Activated CD4-positive, CD25-positive, alpha-beta regulatory T cell treated with anti-CD3 and anti-CD28 coated beads, Interleukin-2, amount 50 U/mL, for 16 hours (primary cell): ENCODE results near the gene GPT2.
A peak's percentile ranks its signal among the peaks of the same experiment; 100 is the strongest.
"Not testable (repeated sequence)": the region's sequence is repeated elsewhere in the genome, so short reads cannot be mapped to it uniquely, and the experiment has no call there.

Source experiments
- DNase-seq: peaks from one replicate; pipeline ENCODE4 v3.0.0-alpha.2; 2020; ENCODE audit warnings: low read depth, low spot score

Gene GPT2

DNA sequence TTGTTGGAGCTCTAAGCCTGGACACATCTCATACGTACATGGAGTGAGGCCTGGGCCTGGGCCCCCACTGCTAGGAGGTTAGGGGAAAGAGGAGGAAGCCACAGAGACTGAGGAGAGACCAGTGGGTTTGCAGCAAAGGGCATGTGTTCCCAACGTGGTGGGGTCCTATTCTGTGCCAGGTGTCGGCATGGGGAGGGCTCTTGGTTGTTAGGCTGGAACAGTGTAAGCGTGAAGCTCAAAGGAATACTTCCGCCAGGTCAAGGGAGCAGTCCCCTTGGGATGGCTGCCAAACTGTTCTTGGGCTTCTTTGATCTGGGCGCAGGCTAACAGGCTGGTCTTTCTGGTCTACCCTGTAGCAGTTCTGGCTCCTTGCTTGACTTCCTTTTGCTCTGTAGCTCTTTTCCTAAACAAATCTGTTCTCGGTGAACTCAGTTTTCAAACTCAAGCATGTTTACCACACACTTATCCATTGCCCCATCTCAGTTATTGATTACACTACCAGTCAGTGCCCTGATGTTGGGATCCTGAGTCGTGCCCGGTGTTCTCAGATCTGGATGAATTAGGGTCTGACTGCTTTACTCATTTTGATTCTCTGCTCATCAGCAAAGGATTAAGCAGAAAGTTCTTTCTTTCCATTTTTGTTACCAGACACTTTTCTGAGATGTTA, 36.4 kb downstream of the GPT2 start:
- DNase-seq = no peak

- DNase-seq = no peak
Observed at GRCh38 chr16:46922239-46922638, 38.1 kb downstream of the GPT2 start.

DNA sequence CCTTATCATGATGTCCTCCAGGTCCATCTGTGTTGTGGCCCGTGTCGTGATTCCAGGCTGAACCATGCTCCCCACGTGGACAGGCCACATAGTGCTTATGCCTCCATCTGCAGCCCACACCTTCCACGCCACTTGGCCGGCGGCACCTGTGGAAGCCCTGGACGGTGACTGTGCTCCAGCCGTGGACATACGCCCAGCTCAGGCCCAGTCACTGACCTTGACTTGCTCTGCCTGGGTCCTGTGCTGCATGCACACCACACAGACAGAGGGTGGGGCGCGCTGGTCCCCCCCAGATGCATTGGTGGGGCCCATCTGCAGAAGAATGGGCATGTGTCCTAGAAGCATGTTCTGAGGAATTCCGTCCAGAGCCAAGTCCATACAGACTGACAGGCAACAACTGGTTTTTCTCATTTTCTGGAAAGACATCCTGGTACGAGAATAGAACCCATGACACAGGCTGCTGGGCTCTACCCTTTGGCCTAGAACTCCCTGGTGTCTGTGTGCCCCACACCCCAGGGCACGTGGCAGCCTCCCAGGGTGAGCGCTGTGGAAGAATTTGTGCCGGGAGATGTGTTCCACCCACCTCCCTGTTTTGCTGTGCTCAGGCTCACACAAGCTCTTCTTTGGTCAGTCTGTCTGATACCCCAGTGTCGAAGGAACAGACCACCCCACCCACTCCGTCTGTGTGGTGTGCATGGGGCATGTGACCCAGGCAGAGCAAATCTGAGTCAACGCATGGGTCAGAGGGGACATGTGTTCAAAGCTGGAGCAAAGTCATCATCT, 39.5 kb downstream of the GPT2 start:
- DNase-seq = no peak

DNA sequence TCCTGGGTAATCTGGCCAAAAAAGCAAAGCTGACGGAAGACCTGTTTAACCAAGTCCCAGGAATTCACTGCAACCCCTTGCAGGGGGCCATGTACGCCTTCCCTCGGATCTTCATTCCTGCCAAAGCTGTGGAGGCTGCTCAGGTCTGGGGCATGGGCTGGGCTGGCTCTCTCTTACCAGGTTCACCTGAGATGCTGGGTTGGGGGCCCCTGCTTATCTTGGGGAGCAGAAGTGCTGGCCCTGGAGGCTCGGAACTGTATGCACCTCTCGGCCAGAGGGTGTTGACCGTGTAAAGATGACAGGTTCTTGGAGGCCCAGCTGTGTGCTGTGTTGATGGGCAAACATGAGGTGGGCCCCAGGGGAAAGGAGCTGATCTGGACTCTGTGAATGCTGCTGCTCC, 40.2 kb downstream of the GPT2 start:
- no peak for DNase-seq

DNA sequence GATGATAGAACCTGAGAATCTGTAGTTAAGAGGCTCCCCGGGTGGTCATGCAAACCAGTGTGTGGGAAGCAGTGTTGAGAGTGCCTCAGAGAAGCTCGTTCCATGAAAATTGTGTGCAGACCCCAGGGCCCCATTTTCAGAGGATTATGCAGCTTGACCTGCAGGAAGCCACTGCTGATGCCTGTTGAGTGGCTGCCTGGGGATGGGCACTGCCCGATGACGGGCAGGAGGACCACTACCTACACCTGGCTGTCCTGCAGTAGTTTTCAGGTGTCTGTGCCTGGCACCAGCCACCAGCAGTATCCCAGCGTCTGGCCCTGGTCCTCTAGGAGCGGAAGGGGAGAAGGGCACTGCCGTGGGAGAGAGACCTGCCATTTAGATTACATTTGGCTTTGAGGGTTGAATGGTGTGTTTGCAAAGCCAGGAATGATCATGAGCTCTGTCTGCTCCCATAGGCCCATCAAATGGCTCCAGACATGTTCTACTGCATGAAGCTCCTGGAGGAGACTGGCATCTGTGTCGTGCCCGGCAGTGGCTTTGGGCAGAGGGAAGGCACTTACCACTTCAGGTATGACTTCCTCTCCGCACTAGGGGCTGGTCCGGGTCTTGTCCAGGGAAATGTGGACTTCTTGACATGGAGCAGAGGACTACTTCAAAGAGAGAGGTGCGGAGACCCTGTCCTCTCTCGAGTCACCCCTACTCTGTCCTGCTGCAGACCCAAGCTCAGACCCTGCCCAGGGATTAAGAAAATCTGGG, 42.5 kb downstream of the GPT2 start:
- no peak for DNase-seq

DNA sequence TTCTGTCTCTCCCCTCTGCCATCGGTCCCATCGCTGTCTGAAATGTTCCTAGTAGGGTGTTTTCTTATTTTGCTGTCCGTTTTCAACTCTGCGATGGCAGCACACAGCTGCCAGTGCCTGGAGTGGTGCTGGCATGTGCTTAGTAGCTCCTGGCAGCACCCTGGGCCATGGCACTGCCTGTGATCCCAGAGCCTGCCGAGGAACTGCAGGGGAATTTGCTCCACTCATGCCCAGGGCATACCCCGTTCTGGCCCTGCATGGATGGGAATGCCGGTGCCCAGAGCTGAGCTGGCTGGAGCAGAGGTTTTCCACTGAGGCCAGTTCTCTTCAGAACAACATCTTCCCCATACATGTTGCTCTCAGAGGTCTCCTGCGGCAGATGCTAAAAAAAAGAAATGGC, 43.1 kb downstream of the GPT2 start:
- DNase-seq = no peak

DNA sequence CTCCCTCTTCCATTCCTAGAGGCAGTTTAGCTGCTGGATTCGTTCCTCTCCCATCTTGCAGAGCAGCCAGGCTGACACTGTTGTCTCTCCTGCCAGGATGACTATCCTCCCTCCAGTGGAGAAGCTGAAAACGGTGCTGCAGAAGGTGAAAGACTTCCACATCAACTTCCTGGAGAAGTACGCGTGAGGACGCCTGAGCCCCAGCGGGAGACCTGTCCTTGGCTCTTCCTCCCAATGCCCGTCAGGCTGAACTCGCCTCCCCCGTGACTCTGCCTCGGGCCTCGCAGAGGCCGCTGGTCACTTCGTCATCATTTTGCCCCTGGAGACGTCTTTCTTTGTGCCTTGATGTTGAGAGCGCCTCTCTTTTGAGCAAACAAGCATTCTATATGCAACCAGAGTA, 44.6 kb downstream of the GPT2 start:
- DNase-seq = no peak

- DNase-seq = peak; percentile 32
Observed at GRCh38 chr16:46929378-46930332, 45.5 kb downstream of the GPT2 start.

GRCh38 chr16:46930861-46931260, 46.7 kb downstream of the GPT2 start:
- no peak for DNase-seq

- no peak for DNase-seq
Observed at GRCh38 chr16:46932802-46933201, 48.6 kb downstream of the GPT2 start.

- no peak for DNase-seq
Observed at GRCh38 chr16:46937536-46937935, 53.4 kb downstream of the GPT2 start.

- not testable (repeated sequence) for DNase-seq
Observed at GRCh38 chr16:46944713-46945112, 60.6 kb downstream of the GPT2 start.

DNA sequence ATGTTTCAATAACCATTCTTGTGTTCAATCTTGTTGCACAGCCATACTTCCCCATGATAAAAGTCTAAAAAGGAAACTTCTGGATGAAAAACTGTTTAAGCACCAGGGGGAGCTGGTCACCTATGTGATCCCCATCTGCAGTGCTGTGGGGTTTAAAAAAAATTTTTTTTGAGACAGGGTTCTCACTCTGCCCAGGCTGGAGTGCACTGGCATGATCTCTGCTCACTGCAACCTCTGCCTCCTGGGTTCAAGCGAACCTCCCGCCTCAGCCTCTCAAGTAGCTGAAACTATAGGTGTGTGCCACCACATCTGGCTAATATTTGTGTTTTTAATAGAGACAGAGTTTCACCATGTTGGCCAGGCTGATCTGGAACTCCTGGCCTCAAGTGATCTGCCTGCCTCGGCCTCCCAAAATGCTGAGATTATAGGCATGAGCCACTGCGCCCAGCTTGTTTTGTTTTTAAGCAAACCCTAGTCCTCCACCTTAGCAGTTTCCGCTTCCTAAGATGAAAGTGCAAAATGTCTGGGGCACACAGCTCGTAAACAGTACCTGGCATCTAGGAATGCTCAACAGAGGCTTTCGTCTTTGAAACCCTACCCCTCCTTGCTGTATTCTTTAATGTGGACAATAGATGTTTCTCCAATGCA, 63.9 kb downstream of the GPT2 start:
- DNase-seq = peak; percentile 8

- DNase-seq = no peak
Observed at GRCh38 chr16:46948548-46949166, 64.5 kb downstream of the GPT2 start.

DNA sequence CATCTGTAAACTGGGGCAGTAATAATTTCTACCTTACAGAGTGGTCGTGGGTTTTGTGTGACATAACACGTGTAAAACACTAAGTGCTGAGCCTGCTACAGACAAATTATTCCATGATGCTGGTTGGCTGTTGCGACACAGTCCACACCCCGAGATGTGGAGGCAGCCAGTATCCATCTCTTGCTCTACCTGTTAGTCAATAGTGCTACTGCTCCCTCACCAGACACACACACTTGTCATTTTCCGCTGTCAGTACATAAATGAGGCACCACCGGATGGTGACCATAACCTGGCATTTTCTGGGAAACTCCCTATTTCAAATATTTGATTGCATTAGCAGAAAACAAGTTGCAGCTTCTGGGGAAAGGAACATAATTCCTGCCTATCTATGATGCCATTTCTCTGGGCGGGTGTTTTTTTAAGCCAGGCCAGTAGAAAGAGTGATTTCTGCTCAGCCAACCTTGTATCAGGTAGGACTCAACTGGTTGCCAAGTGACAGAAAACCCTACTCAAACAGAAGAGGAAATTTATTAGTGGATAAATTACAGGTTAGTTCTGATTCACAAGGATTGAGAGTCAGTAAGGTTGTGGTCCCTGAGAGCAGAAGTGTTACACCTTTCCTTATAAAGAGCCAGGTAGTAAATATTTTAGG, 65.2 kb downstream of the GPT2 start:
- DNase-seq = no peak

GRCh38 chr16:46950009-46950408, 65.8 kb downstream of the GPT2 start:
- no peak for DNase-seq

DNA sequence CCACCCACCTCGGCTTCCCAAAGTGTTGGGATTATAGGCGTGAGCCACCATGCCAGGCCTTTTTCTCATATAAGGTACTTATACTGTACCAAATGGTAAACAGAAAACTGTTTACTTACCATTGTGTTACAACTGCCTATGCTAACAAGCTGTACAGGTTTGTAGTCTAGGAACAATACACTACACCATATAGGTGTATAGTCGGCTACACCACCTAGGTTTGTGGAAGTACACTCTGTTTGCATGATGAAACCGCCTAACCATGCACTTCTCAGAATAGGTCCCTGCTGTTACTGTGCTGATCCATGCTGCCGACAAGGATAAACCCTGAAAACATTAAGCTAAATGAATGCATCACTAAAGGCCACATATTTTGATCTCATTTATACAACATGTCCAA, 70.4 kb downstream of the GPT2 start:
- DNase-seq = no peak

DNA sequence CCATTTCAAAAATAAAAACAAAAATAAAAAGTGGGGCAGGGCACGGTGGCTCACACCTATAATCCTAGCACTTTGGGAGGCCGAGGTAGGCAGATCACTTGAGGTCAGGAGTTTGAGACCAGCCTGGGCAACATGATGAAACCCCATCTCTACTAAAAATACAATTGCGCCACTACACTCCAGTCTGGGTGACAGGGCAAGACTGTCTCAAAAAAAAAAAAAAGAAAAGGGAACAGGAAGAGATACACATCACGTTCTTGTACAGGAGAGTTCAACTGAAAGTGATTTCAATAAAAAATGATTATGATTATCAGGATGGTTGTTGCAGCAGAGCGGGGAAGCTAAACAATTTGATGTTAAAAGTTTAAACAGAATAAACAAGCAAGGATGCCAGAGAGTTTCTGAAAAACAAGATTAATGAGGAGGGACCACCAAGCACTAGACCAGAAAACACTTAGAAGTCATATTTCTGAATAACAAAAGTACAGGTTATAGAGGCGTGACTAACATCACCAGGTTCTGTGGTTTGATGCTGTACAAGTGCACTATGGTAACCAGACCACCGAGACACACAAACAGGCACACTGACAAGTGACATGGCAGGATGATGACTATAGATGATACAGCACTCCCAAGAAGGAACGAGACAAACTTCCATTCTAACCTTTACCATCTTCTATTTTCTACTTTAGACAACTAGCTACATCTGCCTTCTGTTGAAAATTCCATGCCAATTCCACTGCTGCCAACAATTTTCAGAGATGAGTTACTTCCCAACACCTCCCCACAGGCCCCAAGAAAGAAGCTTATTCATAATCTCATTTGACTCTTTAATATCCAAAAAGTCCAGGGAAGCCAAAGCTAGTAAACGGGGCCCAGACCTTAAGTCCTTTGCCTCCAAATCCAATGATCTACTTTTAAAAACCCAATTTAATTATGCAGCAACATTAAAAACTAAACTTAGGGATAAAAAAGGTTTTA, 77.5 kb downstream of the GPT2 start:
- DNase-seq = no peak

- no peak for DNase-seq
Observed at GRCh38 chr16:46962629-46963028, 78.5 kb downstream of the GPT2 start.
